Umbilical cord (tissue), 2 donors: ENCODE data around the gene RAB27B. TPM values are rescaled to one million over a fixed set of nuclear protein-coding genes. Genes with fewer than 3 reads are reported as not detected.
"Not testable (repeated sequence)": the region's sequence is repeated elsewhere in the genome, so short reads cannot be mapped to it uniquely, and the experiment has no call there.

Source experiments
- DNase-seq: peaks from one replicate; pipeline ENCODE4 v3.0.0-alpha.2; 2015; ENCODE audit warnings: low spot score
- total RNA-seq: library from RNA; depleted of rRNA; stranded (reverse); fragments of >200 nt; gene quantifications from one replicate; pipeline ENCODE4 v1.2.3, GENCODE V29; 2014; ENCODE audit warnings: low replicate concordance; ENCODE audit not compliant: insufficient read depth

The RAB27B gene
- total RNA-seq, 1 donor from 2014 or later, result 10.8 TPM

DNA sequence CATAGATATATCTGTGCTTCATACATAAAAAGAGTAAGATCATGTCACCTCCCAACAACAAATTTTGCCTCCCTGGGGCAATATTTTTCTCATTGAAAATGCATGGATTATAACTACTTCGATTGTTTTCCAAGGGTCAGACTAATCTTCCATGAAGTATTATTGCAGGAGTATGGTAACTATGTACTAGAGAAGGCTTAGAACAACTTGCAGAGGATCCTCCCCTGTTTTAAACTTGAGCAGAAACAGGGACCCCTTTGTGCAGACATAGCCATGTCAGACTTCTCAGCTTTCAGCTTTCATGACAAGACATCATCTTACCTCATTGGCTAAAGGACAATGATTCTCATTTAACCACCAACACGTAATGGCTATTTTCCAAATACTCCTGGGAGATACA is 13.2 kb upstream of the RAB27B start:
- no peak for DNase-seq

DNA sequence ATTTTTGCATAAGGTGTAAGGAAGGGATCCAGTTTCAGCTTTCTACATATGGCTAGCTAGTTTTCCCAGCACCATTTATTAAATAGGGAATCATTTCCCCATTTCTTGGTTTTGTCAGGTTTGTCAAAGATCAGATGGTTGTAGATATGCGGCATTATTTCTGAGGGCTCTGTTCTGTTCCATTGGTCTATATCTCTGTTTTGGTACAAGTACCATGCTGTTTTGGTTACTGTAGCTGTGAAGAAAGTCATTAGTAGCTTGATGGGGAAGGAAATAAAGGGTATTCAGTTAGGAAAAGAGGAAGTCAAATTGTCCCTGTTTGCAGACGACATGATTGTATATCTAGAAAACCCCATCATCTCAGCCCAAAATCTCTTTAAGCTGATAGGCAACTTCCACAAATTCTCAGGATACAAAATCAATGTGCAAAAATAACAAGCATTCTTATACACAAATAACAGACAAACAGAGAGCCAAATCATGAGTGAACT is 7.4 kb upstream of the RAB27B start:
- not testable (repeated sequence) for DNase-seq

DNA sequence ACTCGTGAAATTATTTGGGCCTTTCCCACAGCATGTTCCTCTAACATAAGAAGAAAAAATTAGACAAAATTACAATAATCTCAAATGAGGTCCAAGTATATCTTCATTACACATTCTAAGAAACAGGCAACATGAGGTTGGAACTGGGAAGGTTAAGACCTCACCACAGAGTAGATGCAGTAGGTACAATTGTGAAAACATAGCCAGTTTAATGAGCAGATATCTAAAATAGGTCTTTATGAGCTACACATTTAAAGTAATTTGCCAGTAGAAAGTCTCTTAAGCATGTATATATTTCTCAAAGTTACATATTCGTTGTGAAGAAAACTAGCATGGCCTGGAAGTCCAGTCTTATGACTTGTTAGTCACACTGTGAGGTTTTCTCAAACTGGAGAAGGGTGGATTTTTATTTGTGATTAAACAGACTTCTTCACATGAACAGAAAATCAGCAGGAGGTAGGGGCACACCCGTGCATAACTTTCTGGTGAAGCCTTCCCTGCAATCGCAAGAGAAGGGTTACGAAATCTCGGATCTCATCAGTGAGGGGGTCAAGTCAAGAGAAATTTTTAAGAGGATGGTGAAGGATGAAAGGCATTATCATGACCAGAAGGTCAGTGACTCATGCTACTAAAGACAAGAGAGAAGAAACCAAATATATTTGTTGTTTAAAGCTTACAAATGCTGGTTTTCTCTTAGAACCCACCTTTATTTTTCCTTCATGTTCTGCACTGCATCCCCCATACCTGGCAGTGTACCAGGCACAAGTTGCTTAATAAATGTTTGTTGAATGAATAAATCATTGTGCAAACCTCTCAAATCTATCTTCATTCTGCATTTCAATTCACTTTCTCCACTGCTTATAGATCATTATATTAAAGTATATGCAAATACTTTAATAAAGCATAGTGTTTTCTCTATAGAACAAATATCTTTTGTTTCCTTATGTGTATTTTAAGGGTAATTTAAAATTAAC is 5.1 kb upstream of the RAB27B start:
- DNase-seq, result peak; percentile 46

DNA sequence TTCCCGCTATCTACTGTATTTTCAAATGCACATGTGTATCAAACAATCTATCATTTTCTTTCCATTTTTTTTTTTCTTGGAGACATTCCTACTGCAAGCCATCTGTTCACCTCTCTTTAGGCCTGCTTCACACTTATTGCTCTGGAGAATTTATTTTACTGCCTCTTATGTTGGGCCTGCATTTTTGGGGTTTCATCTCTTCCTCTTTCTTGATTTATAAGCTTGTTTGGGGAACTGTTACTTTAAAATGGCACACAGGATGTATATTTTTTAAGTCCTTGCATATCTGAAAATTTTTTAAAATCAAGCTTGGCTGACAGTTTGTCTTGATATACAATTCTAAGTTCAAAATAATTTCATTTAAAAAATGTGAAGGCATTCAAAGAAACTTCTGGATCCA is 3.5 kb upstream of the RAB27B start:
- DNase-seq, result no peak

DNA sequence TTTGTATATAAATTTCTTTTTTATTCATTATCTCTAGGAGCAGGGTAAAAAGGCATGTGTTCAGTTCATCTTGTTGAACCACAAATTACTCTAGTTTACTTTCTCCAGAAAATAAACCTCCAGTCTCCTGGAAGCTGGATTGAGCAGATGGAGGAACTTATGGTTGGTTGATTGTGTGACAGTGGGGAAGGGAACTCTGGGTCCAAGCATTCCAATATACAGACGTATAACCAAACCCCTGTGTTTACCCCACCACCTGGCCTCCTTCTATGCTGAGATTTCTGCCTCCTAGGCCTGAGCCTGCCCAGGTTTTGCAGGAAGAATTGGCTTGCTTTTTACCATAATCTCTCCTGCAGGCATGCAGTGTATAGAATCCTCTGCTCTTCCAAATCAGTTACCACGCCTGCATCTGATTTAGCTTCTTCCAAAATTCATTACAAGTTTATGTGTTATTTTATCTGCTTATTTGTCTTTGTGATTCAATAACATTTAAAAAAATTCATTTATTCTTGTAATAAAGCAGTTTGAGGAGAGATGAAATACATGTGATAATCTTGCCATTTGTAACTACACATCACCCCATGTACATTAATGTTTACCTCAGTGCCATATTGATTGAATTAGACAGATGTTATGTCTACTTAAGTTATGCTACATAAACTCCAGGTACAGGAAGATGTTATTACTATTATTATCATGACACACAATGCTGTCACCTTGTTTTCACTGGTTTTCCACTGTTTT is 2.5 kb upstream of the RAB27B start:
- DNase-seq, result no peak

DNA sequence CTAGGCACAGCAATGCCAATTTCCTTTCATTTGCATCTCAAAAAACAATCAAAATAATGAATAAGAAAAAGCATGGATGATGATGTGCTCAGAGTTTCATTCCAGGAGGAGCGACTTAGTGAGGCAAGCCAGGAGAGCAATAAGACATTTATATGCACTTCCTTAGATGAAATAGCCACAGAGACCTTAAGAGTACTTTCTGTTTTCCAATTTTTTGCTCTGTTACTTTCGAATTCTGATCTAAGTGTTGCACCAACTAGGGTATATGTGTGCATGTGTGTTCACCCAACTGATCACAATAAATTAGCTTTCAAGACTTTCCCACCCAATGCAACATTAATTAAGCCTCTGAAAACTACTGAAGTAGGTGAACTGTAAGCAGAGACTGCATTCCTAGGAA is 709 bp downstream of the RAB27B start:
- peak; percentile 10 for DNase-seq

DNA sequence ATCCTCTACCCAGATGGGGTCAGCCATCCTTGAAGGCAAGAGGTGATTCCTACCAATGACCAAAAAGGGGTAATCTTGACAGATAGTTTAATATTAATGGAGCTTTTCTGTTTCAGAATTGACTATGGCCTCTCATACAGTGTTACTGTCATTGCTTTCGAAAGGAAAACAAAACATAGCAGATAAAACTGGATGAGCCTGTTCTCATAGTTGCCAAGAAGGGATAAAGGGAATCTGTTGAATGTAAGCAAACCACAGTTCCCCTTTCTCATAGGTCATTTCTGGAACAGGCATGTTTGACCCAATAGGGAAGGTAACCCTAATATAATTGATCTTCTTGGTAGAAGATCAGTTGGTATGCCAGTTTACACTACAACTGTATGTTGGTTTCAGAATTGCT is 1.6 kb downstream of the RAB27B start:
- peak; percentile 33 for DNase-seq

DNA sequence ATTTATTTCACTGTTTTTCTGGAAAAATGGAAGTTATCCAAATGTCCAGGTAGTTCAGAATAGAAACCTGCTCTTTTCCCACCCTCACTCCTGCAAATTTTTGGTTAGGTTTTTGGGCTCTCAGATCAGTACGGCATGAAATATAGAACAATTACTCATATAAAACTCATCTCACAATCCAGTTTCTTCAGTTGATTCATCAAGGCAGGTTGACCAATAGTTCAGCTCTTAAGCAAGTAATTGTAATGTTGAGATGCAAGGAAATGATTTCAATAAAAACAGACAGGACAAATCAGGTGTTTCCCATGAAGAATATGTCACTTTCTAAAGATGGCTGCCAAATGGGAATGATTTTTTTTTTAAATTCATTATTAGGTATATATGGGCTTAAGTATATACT is 2.0 kb downstream of the RAB27B start:
- DNase-seq, result no peak

DNA sequence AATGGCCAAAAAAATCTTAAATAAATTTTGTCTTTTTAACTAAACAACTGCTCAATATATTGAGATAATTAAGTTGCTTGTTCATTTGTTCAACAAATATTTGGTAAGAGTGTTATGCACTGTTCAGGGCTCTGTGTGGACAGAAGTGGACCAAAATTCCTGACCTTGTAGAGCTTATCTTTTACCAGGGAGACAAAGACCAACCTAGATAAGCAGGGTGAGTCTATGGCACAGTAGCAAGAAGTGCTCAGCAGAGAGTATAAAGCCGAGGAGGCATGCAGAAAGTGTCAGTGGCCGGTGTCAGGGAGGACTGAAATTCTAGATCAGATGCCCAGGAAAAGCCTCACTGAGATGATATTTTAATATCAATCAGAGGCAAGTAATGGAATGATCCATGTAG is 2.6 kb downstream of the RAB27B start:
- no peak for DNase-seq

DNA sequence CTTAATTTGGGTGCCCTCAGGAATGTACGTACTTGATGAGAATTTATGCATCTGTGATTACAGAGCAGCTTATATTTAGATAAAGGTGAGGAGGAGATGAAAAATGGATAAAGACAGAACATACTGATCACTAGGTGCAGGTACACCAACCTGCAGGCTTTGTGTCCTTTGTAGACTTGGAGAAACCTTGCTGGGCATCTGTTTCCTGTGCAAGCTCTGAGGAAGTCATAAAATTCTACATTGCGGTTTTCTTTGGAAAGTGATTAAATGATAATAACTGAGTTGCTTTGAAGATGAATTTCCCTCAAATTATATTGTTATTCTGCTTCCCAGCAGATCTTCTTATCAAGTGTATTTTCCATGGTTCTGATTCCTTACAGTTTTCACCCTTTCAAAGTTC is 7.7 kb downstream of the RAB27B start:
- DNase-seq, result no peak

DNA sequence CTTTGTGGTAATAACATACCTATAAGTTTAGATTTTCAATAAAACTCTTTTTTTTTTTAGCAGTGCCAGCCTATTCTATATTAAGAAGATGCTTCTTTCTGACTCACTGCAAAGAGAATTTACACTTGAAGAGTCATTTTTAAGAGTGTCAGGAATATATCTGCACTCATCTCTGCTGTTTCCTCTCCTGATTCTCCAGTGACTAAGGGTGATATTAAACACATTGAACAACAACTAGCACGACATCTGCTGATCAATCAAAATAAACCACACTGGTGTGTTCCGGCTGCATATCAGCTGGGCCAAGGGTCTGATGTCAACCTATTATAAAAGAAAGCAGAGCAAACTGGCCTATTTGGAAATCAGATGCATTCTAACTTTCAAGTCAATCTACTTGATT is 15.0 kb downstream of the RAB27B start:
- no peak for DNase-seq

DNA sequence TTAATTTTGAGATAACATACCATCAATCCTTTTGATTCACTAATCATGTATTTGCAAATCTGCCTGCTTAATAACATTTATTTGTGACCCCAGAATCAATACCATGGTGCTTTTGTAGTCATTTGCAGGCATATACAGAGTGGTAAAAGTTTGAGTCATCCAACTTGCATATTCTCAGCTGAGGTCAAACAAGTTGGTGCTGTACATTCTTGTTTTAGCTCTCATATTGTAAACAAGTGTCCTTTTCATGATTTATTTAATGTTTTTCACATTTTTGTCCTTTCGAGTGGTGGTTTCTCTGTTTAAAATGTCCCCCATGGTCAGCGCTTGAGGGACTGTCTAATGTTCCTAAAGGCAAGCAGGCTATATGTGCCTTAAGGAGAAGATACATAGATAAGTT is 17.5 kb downstream of the RAB27B start:
- DNase-seq, result no peak

DNA sequence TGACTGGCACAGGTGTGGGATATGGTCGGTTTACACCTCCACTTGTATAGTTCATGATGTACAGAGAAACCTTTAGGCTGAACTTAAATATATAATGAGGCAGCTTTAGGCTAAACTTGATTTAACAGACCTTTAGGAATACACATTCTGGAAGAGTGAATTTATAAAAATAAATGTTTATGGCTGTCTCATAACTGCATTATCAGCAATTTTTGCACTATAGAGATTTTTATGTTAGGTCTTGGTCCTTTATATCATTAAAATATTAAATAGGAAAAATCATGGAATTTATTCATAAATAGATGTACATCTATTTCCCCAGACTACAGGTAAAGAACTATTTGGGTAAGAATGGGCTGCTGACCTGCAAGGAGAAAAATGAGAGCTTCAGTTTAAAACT is 19.8 kb downstream of the RAB27B start:
- DNase-seq, result no peak

DNA sequence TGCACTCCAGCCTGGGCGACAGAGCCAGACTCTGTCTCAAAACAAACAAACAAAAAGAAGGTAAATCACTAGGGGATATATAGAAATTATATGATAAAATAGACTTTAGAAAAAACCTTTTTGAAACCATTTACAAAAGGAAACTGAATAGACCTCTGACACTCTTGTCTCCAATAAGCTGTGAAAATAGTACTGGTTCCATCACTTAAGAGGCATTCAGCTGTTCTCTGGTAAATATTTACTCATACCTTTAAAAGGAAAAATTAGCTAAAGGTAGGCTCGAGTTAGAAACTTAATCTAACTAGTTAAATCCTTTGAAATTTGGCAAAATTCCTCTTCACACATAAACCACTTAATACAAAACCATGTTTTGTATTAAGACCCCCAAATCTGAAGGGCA is 21.4 kb downstream of the RAB27B start:
- no peak for DNase-seq

DNA sequence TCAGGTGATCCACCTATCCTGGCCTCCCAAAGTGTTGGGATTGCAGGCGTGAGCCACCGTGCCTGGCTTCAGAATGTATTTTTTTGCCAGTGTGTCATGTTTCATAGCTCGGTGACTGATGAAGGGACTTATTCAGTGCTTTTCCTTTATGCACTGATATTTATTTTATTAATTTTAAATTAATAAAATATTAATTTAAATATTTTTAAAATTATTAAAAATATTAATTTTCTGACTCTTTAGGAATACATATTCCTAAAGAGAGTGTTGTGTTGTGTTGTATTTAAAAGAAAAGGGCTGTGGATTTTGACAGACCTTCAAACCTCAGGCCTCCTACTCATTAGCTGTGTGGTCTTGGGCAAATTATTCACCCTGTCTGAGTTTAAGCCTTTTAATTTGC is 22.3 kb downstream of the RAB27B start:
- no peak for DNase-seq

DNA sequence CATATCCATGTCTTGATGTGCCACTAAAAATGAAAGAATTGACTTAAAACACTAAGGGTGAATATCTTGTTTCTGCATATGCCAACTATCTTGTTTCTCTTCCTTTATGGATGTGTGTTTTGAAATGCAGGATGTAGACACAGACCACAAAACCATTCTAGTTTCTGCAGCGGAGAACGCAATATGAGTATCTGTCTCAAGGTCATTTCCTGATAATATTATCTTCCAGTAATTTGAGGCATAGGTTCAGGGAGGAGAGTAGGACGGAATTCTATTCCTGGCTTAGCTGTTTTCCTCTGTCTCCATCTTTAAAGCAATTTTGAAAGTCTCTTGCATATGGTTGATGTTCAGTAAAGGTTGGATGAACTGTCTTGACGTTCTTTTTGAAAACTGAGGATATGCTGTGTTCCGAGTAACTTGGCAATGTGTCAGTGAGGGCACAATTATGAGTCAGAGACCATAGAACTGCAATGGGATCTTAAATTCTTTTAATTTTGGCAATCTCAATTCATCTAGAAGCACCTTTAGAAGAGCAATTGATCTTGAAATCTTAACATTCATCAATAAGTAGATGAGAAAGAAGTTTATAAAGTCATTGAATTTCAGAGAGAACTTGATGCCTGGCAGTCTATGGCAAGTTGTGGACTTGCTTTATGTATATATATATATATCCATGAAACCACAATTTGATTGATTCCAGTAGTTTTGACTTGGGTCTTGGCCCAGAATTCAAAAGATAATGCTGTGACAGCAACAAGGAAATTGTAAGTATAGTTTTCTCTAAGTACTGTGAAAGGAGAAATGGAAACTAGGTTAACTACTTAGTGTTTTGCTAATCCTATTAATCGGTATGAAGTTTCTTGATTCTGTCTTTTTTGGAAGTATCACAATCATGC is 24.8 kb downstream of the RAB27B start:
- DNase-seq, result no peak

DNA sequence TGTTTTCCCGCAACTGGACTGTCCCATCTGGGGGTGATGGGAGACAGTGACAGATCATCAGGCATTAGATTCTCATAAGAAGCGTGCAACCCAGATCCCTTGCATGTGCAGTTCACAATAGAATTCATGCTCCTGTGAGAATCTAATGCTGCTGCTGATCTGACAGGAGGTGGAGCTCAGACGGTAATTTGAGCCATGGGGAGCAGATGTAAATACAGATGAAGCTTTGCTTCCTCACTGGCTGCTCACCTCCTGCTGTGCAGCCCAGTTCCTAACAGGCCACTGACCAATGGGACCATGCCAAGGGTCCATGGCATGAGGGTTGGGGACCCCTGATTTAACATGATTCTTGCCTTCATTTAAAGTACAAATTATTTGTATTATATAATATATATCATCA is 26.8 kb downstream of the RAB27B start:
- not testable (repeated sequence) for DNase-seq

DNA sequence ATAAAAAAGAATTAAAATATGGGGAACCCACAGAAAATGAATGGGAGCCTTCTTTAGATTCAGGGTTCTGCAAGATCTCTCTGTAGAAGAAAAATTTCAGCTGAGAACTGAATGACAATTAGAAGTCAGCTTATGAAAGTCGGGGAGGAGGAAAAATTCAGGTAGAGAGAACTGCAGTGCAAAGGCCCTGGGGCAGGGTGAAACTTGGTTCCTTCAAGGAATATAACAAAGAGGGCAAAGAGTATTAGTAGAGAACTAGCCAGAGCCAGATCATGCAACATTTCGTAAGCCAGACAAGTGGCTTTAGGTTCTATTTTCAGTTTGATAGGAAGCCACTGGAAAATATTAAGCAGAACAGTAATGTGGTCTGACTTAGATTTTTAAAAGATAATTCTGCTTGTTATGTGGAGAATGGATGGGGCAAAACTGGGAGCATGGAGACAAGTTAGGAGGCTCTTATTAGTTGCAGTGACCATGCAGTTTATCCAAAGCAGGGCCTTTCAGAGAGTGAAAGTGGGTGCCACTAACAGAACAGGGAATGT is 27.9 kb downstream of the RAB27B start:
- no peak for DNase-seq

DNA sequence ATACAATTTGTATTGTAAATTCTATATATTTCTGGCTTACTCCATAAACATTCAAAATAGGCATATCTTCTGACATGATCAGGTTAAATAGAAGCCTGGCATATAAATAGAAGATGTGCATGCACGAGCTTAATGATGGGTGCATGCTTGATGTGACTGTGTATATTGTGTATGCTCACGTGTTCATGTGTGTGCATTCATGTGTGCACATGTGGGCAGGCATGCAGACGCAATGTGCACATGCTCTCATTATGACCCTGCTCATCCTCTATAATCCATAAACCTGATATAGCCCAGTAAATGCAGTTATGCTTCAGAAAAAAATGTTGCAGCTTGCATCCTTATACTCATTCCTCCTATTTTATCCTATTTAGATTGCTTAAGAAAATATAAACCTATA is 29.2 kb downstream of the RAB27B start:
- no peak for DNase-seq

DNA sequence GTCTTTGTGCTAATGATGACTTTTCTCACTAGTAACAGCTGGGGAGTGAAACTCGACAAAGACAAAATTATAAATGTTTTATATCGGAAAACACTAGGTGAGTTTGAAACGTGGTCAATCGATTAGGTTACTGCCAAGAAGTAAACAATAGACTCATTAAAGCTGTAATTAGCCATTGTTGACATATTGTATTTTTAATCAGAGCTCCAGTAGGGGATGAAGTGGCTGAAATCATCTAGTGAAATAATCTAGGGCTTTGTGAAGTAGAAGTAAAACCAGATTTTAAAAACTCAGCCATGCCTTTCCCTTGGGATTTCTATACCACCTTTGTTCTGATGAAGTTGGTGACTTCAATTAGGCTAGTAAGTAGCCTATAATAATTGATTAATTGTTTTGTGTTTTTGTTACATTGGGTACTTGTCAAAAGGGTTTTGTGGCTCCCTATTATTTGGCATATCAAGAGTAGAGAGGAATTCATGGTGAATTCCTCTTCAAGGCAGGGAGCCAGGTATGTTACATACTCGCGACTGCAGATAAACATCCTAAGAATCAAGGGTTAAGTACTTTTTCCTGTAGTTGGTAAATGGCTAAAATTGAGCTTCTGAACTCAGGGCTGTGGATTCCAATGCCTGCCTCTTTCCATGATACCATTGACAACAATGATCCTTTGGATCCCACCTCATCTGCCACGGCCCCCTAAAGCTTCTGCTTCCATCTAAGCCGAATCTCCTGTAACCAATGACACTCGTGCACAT is 31.6 kb downstream of the RAB27B start:
- DNase-seq, result no peak

DNA sequence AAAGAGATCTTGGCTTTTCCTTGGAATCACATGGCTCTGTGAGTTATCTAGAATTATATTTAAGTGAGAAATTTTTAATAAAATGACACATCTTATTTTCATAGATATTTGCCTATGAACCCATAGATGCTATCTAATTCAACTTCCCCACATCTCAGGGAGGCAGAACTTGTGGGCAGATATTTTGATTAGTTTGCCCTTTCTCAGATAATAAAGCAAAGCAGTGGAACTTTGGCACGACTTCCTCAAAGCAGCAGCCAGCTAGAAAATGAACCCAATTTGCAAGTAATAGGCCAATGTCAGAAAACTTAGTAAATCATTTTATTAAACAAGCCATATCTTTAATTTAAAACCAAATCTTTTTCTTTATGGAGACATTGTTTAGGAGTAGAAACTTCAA is 32.7 kb downstream of the RAB27B start:
- DNase-seq, result no peak
